Muscle of back (tissue), 11 donors: ENCODE results near the gene KCND3. TPM values are rescaled to one million over a fixed set of nuclear protein-coding genes. Genes with fewer than 3 reads are reported as not detected.
"Not testable (repeated sequence)": the region's sequence is repeated elsewhere in the genome, so short reads cannot be mapped to it uniquely, and the experiment has no call there.

Experiments used
- DNase-seq, 3 donors: peaks; one replicate each; pipeline versions ENCODE4 v3.0.0 to v3.0.0-alpha.2; 2013
- polyA plus RNA-seq, 10 donors: library from polyadenylated mRNA; unstranded; fragments of 120-200 nt; gene quantifications; one replicate each; pipeline ENCODE4 v1.2.1, GENCODE V29; 2013; ENCODE audit not compliant: insufficient read length in 10 of 10

The KCND3 gene
- polyA plus RNA-seq, 10 donors: 1.0 to 2.3 (median 1.4) TPM

GRCh38 chr1:111745675-111746613 is 243.5 kb downstream of the KCND3 start:
- no peak for DNase-seq

GRCh38 chr1:111743679-111744101 is 245.8 kb downstream of the KCND3 start:
- DNase-seq: no peak

GRCh38 chr1:111742938-111743549 is 246.4 kb downstream of the KCND3 start:
- peak in 1 of 3 donors; percentile 40 for DNase-seq

GRCh38 chr1:111742292-111742691 is 247.2 kb downstream of the KCND3 start:
- not testable (repeated sequence) for DNase-seq

- DNase-seq: peak in 2 of 3 donors; percentile 48 to 83
Observed at GRCh38 chr1:111739925-111740765, 249.3 kb downstream of the KCND3 start.

- peak; percentile 88 to 95 (median 89) for DNase-seq
Observed at GRCh38 chr1:111739194-111739924, 250.1 kb downstream of the KCND3 start, which contains the start of gene INKA2. Gene INKA2, minus strand, starts transcription at chr1:111739395. Its CDS starts 153 bp downstream, at chr1:111739242.

- peak in 2 of 3 donors; percentile 80 to 89 for DNase-seq
Observed at GRCh38 chr1:111738436-111739193, 250.9 kb downstream of the KCND3 start.

- no peak for DNase-seq
Observed at GRCh38 chr1:111738133-111738435, 251.4 kb downstream of the KCND3 start.

GRCh38 chr1:111737216-111738132 is 252.0 kb downstream of the KCND3 start:
- peak in 1 of 3 donors; percentile 39 for DNase-seq

GRCh38 chr1:111736548-111737215 is 252.8 kb downstream of the KCND3 start:
- peak in 2 of 3 donors; percentile 55 to 65 for DNase-seq

- DNase-seq: peak in 2 of 3 donors; percentile 45 to 62
Observed at GRCh38 chr1:111735858-111736544, 253.5 kb downstream of the KCND3 start.

GRCh38 chr1:111735321-111735720 is 254.1 kb downstream of the KCND3 start:
- no peak for DNase-seq

- no peak for DNase-seq
Observed at GRCh38 chr1:111734856-111735255, 254.6 kb downstream of the KCND3 start.

- no peak for DNase-seq
Observed at GRCh38 chr1:111734426-111734825, 255.0 kb downstream of the KCND3 start.

- DNase-seq: no peak
Observed at GRCh38 chr1:111733992-111734341, 255.5 kb downstream of the KCND3 start.

- DNase-seq: peak in 2 of 3 donors; percentile 58 to 79
Observed at GRCh38 chr1:111733183-111733991, 256.1 kb downstream of the KCND3 start.

- DNase-seq: no peak
Observed at GRCh38 chr1:111732718-111733117, 256.8 kb downstream of the KCND3 start.
